ENCODE measurements around the gene LCLAT1.

Gene LCLAT1

DNA sequence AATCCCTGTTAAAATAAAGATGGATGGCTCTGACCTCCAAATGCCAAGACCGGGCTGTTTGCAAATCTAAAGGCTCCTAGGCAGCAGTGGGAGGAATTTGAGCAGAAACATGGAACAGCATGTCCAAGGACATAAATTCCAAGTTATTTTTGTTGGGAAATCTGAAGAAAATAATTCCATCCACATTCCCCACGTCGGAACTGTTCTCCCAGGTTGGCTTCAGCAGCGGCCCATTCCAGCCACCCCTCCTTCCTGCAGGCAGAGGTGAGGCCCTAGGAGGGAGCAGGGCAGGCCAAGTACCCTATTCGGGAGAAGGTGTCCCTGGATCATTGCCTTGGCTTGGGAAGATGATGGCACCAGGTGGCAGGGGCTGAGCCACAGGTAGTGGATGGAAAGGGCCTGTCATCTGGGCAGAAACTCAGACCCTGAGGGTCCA, 243.1 kb downstream of the LCLAT1 start:
- DNase-seq: no peak
- in situ Hi-C loops (cut with HindIII; ENCODE audit: low pct_ligation_motif_present, low pct_unique_long_range_greater_than_20kb, low sequenced_read_pairs): no loop called here

DNA sequence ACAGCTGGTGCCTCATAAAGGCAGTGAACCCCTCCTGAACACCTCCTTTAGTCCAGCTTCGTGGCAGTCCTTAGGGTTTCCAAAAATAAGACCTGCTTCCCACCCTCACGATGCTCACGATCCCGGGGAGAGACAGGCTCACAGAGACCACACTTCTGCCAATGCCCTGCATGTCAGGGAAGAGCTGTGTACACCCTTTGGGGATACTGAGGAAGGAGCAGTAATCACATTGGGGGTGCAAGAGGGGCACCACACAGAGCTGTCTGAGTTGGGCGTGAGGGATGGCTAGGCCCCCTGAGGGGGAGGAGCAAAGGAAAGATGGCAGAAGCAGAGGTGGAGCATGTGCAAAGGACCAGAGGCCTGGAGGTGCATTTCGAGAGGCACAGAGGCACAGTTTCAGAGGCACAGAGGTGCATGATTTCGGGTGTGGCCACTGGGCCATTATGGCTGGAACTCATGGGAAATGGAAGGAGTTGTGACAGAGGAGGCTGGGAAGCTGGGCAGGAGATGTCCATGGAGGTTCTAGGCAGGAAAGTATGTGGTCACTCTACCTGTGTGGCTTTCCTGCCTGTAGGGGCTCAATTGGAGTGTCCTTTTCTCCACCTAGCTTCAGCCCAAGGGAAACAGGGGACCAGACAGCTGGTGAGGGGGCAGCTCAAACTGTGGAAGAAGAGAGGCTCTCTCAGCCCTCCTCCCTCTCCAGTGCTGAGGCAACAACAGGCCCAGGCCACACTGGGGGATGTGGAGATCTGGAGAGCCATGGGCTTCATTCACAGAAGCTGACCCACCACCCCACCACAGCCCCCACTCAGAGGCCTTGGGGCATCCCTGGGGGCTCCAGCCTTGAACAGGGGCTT, 244.3 kb downstream of the LCLAT1 start:
- no peak for DNase-seq
- in situ Hi-C loops (cut with HindIII; ENCODE audit: low pct_ligation_motif_present, low pct_unique_long_range_greater_than_20kb, low sequenced_read_pairs): no loop called here

DNA sequence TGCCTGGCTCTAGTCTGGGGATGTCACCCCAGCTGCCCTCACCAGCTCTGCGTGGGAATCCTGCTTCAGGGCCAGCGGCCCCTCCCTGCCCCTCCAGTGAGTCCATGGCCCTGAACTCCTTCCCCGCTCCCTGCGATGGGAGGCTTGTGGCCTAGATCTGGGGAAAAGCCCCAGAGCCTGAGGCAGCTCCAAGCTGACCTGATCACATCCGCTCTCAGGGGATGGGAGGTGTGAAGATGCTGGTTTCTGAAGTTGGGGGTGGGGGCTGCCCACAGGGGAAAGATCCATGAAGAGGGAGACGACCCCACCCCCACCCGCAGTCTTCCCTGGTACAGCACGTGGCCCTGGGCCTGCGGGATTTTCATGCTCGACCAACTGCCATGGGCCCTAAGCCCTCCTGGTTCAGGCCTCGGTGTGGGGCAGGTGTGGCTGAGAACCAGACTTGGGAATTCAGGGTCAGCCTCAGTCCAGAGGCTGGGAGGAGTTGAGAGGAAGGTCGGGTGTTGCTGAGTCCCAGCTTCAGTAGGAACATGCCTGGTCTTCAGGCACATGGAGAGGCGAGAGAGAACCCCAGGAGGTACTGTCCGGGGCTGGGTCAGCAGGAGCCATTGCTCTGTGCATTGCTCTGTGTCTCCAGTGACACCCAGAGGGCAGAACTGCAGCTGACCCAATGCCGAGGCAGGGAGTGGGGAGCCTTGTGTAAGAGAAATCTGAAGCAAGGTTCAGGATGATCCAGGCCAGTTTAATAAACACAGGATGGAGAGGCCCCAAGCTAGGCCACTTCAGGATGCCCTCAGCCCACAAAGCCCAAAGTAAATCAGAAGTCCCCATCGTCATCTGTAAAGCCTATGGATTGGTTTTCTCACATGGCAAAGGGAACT, 245.1 kb downstream of the LCLAT1 start:
- in situ Hi-C loops (cut with HindIII; ENCODE audit: low pct_ligation_motif_present, low pct_unique_long_range_greater_than_20kb, low sequenced_read_pairs): no loop called here
- no peak for DNase-seq

DNA sequence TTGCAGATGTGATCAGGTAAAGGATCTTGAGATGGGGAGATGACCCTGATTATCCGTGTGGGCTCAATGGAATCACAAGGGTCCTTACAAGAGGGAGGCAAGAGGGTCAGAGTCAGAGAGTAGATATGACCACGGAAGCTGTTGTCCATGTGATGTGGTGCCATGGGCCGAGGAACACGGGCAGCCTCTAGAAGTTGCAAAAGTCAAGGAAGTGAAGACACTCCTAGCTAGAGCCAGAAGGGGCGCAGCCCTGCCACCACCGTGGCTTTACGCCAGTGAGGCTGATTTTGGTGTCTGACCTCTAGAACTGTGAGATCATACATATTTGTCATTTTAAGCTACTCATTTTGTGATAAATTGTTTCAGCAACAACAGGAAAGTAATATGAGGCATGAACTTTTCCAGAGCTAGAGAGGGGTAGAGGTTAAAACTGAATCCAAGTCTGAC, 245.8 kb downstream of the LCLAT1 start:
- in situ Hi-C loops (cut with HindIII; ENCODE audit: low pct_ligation_motif_present, low pct_unique_long_range_greater_than_20kb, low sequenced_read_pairs): no loop called here
- DNase-seq: no peak
